Right kidney (tissue), 9 donors: Measurements from ENCODE around the gene GAL3ST3.
"Not testable (repeated sequence)": the region's sequence is repeated elsewhere in the genome, so short reads cannot be mapped to it uniquely, and the experiment has no call there.

ENCODE experiments used
- DNase-seq: peaks from one replicate; pipeline ENCODE4 v3.0.0-alpha.2; 2016
- long read RNA-seq, 8 donors: transcript quantifications; one replicate each; lab custom pipeline, GENCODE V29; 2026

GAL3ST3 gene, protein sequence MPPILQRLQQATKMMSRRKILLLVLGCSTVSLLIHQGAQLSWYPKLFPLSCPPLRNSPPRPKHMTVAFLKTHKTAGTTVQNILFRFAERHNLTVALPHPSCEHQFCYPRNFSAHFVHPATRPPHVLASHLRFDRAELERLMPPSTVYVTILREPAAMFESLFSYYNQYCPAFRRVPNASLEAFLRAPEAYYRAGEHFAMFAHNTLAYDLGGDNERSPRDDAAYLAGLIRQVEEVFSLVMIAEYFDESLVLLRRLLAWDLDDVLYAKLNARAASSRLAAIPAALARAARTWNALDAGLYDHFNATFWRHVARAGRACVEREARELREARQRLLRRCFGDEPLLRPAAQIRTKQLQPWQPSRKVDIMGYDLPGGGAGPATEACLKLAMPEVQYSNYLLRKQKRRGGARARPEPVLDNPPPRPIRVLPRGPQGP
- long read RNA-seq, donor 1, partial matches to known transcripts = 0 of 2 reads
- long read RNA-seq, donor 1, other reads (novel, unspliced or antisense) = 0 of 2 reads
- long read RNA-seq, donor 2, partial matches to known transcripts = 0 of 5 reads
- long read RNA-seq, donor 2, other reads (novel, unspliced or antisense) = 0 of 5 reads
- long read RNA-seq, donor 3, partial matches to known transcripts = 0 of 2 reads
- long read RNA-seq, donor 3, other reads (novel, unspliced or antisense) = 0 of 2 reads
- long read RNA-seq, donor 4, partial matches to known transcripts = 0 of 4 reads
- long read RNA-seq, donor 4, other reads (novel, unspliced or antisense) = 0 of 4 reads
- long read RNA-seq, donor 5, transcript GAL3ST3-201 (3 exons, 2,133 nt) = major isoform, 6 of 6 reads
- long read RNA-seq, donor 5, partial matches to known transcripts = 0 of 6 reads
- long read RNA-seq, donor 5, other reads (novel, unspliced or antisense) = 0 of 6 reads
- long read RNA-seq, donor 6, partial matches to known transcripts = 96 of 101 reads
- long read RNA-seq, donor 6, other reads (novel, unspliced or antisense) = 0 of 101 reads
- long read RNA-seq, donor 7, partial matches to known transcripts = 0 of 6 reads
- long read RNA-seq, donor 7, other reads (novel, unspliced or antisense) = 0 of 6 reads
- long read RNA-seq, donor 8, transcript GAL3ST3-201 (3 exons, 2,133 nt) = major isoform, 5 of 5 reads
- long read RNA-seq, donor 8, partial matches to known transcripts = 0 of 5 reads
- long read RNA-seq, donor 8, other reads (novel, unspliced or antisense) = 0 of 5 reads

DNA sequence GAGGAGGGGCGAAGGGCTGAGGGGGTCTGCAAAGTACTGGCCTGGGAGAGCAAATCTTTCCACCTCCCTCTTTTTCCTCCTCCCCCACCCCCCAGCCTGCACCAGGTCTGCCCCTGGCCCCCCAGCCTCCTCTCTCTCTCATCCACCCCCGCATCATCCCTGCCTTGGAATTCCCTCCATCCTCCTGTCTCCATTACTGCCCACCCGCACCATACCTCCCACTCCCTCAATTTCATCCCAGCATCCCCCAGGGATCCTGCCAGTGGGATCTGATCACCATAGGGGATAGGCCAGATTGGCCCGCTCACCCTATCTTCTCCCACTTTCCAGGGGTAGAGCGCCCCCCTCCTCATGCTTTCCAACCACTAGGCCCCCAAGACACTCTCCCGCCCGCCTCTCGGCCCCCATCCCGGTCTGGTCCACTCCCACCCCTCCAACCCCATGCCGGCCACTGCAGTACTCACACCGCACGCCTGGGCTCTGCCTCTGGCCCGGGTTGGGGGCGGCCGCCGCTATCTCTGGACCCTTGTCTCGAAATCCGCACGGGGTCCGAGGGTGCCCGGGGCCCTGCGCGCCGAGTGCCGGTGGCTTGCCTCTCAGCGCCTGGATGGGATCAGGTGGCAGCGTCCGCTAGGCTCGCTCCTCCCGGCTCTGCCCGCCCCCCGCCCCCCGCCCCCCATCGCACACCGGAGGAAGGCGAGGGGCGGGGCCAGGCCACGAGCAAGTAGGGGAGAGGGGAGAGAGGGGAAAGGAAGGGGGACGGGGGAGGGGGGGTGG lies at the start of gene GAL3ST3:
Gene GAL3ST3 (minus strand): TSS at position 615 of the 777 bp plus-strand sequence. CDS start 3,746 bp downstream, outside the sequence.
- DNase-seq = peak; percentile 35

DNA sequence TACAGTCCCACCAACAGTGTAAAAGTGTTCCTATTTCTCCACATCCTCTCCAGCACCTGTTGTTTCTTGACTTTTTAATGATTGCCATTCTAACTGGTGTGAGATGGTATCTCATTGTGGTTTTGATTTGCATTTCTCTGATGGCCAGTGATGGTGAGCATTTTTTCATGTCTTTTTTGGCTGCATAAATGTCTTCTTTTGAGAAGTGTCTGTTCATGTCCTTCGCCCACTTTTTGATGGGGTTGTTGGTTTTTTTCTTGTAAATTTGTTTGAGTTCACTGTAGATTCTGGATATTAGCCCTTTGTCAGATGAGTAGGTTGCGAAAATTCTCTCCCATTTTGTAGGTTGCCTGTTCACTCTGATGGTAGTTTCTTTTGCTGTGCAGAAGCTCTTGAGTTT lies 43.2 kb upstream of the GAL3ST3 start:
- not testable (repeated sequence) for DNase-seq

DNA sequence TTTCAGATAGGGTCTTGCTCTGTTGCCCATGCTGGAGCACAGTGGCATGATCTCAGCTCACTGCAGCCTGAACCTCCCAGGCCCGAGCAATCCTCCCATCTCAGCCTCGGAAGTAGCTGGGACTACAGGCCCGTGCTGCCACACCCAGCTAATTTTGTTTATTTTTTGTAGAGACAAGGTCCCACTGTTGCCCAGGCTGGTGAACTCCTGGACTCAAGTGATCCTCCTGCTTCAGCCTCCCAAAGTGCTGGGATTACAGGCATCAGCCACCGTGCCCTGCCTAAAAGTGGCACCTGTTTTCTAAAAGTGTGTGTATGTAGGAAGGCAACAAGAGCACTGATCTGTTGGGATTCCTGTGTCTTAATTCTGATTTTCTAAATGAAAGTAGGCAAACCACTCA lies 41.3 kb upstream of the GAL3ST3 start:
- DNase-seq = no peak

DNA sequence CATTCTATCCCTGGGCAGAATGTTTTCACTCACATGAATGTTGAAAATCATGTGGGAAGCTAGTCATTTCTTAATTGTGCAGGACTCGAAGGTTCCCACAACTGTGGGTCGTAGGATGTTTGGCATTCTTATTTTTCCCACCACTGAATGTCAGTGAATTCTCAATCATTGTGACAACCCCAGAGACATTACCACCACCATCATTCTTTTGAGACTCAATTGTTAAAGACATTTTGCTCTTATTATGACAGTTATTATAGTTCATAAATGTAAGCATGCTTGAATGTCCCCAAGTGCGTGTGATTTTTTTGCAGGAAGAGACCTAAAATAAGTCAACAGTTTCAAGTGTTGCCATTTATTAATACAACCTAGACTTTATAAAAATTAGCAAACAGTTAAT lies 40.1 kb upstream of the GAL3ST3 start:
- no peak for DNase-seq

DNA sequence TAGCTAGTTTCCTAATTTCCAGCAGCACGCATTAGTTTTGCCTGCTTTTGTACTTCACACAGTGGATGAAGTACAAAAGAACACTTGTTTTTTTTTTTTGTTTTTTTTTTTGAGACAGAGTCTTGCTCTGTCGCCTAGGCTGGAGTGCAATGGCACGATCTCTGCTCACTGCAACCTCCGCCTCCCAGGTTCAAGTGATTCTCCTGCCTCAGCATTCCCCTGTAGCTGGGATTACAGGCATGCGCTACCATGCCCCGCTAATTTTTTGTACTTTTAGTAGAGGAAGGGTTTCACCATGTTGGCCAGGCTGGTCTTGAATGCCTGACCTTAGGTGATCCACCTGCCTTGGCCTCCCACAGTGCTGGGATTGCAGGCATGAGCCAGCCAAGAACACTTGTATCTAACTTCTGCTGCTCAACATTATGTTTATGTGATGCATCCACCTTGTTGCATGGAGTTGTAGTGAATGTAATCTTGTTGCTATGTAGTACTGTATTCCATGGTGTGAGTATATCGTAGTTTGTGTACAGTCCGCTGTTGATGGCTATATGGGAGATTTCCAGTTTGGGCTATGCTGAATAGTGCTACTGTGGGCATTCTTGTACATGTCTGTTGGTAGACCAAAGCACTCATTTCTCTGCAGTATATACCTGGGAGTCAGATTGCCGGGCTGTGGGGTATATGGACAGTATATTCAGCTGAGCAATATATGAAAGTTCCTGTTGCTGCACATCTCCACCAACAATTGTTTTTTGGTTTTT lies 38.4 kb upstream of the GAL3ST3 start:
- no peak for DNase-seq

DNA sequence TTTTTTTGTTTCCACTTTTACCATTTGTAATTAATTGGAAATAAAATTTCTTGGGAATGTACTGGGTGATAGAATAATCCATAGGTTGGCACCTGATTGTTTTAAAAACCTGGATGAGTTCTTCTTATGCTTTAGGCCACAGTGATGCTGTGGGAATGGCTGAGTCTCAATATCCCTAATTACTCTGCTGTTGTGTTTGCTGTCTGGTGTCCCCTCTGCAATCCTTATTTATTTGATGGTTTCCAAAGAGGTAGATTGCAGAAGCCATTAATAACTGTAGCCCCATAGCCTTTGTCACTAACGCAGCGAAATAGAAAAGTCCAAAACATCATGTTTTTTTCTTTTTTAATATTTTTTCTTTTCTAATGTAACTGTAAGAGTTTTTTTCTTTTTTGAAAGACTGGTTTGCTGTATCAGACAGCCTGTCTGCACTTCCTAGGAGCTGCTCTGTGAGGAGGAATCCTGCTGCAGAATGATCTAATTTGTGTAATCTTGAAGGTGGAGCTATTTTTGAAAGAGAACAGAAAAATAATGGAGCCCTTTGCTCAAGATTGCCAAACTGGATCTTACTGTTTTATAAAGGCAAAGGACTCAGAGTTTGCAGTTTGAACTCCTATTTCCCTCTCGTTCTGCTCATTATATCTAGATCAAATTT lies 36.0 kb upstream of the GAL3ST3 start:
- no peak for DNase-seq

DNA sequence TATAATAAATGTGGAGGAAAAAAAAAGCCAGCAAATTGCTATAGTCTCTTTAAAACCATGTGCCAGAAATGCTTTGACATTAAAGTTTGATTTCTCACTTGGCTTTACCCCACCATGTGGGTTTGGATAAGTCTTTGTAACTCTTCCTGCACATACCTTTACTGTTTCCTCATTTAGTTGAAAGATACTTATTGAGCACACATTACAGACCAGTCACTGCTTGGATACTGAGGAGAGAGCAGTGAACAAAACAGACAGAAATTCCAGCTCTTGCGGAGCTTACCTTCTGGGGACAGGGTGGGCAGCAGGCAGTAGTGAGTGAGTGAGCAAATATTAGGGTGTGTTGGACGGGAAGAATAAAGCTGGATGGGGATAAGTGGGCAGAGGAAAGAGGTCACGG lies 34.8 kb upstream of the GAL3ST3 start:
- DNase-seq = no peak

DNA sequence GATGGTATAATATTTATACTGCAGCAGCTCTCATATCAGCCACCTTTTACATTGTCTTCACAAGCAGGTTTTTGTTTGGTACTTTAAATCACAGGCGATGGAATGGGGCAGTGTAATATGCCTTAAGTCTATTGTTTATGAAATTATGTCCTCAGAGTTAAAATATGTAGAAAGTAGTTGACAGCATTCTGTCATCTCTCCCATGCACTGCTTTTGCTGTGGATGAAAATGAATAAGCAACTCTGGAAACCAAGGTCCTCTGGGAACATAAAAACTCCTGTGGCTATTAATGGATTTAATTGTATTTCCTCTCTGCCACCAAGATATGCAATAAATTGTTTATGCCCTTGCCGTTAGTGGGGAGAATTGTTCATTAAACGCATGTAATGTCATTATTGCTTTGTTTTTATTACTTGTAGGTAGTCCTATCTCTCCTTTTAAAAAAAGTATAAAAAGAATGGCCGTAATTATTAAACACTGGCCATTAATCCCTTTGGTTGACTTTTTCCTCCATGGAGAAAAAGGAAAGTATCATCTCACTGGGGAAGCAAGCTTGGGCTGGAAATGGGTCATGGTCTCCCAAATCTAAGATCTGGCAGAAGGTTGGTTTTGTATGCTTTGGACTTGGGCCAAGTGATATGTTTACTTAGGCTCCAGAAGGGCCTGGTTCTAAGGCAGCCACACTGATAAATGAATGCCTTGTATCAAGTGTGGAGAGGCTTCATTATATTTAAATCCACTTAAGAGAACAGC lies 34.2 kb upstream of the GAL3ST3 start:
- no peak for DNase-seq

DNA sequence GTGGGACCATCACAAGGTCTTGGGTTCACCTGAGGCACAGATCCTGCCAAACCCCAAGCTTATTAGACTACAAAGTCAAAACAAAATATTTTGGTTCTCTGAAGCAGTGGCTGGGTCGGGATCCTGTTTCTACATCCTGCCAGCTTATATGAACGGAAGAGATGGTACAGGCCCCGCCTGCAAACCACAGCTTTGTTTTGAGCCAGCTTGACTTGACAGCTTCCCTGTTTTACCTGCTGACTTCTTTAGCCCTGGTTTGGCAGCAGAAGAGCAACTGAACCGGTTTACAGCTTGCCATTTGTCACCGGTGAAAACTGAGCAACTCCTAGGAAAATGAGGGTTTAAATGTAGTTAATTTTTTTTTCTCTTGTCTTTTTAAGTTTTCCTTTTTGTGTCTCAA lies 32.5 kb upstream of the GAL3ST3 start:
- no peak for DNase-seq

DNA sequence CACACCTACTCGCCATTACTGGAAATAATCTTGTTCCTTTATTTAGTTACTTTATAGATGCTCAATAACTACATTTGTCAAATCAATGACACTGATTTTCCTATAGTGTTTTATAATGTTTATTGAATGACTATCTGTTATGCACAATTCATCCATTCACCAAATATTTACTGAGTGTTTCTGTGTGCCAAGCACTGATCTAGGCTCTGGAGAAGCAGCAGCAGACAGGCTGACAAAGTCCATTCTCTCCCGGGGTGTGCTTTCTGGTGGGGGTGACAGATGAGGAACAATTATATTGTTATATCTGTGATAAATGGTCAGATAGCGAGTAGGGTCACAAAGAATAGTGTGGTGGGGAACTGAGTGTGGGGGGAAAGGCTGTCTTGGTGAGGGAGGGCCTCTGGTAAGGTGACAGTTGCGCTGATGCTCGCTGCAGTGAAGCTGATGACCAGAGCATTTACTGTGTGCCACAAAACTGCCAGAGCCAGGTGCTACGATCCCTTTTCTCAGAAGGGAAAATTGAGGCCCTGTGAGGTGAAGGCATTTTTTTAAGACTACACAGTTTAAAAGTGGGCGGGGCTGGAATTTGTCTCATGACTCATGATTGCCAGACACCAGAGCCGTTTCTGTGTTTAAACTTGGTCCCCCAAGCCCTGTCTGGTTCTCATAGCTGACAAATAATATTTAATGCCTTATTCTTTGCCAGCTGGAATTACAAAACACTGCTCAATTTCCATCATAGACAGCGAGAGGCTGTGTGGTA lies 31.3 kb upstream of the GAL3ST3 start:
- no peak for DNase-seq

DNA sequence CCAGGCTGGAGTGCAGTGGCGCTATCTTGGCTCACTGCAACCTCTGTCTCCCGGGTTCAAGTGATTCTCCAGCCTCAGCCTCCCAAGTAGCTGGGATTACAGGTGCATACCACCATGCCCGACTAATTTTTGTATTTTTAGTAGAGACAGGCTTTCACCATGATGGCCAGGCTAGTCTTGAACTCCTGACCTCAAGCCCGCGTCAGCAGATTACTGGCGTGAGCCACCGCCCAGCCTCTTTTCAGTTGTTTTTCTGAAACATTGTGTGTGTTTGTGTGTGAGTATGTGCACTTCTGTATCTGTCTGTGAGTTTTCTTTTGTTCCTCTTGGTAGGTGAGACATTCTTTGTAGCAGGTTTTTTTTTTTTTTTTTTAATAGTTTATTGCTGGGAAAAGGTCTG lies 30.0 kb upstream of the GAL3ST3 start:
- not testable (repeated sequence) for DNase-seq

DNA sequence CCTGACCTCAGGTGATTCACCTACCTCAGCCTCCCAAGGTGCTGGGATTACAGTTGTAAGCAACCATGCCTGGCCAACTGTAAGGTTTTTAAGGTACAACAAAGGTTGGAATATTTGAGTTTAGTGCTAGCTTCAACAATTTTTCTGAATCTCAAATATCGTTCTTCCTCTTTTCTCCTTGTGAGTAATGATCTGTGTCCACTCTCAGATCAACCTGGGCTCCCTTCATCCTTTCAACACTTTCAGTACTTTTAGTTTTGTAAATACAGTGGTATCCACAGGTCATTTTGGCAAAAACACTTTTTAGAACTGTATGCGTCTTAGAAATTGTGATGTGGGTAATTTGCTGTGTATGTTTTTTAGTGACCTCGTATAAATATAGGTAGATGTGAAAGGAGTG lies 29.0 kb upstream of the GAL3ST3 start:
- DNase-seq = no peak

DNA sequence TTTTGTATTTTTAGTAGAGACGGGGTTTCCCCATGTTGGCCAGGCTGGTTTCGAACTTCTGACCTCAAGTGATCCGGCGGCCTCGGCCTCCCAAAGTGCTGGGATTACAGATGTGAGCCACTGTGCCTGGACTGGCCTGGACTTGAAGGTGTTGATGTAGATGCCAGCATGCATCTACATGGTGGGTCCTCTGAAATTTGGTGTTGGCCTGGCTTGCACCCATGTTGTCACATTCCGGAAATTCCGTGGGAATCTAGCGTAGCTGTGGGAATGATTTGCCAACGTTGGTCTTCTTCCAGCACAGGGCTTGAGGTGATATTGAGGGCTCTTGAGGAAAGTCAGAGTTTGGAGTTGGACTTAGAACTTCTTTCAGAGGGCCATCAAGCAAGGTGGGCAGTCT lies 27.6 kb upstream of the GAL3ST3 start:
- no peak for DNase-seq

DNA sequence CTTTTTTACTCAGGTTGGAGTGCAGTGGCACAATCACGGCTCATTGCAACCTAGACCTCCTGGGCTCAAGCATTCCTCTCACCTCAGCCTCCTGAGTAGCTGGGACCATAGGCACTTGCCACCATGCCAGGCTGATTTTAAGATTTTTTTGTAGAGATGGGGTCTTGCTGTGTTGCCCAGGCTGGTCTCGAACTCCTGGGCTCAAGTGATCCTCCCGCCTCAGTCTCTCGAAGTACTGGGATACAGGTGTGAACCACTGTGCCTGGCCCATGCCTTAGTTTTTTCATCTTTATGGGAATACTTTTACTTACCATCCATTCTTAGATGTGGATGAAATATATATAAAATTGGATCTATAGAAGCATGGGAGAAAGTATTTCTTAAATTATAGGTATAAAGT lies 26.3 kb upstream of the GAL3ST3 start:
- no peak for DNase-seq

DNA sequence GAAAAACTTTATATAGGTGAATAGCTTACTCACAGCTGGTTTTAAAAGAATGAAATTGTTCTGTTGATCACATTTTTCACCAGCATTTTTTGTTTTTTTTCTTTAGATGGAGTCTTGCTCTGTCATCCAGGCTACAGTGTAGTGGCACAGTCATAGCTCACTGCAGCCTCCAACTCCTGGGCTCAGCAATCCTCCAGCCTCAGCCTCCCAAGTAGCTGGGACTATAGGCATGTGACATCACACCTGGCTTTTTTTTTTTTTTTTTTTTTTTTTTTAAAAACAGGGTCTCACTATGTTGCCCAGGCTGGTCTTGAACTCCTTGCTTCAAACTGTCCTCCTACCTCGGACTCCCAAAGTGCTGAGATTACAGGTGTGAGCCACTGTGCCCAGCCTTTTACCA lies 24.7 kb upstream of the GAL3ST3 start:
- DNase-seq = no peak

DNA sequence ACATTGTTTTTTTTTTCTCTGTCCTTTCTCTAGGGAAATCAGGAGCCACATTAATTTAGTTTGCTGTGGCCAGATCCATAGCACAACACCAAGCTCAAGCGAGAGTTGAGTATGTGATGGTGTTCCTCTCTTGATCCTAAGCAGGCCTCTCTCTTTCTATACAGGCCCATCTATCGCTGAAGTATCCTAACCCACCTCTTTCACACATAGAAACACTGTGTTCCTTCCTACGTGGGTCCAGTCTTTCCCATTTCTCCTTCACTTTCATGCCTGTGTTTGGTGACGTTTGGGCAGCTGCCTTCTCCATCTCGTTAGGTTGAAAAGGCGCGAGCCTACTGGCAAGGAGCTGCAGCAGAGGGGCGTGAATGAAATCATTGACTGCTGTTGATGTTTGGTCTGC lies 23.6 kb upstream of the GAL3ST3 start:
- no peak for DNase-seq

DNA sequence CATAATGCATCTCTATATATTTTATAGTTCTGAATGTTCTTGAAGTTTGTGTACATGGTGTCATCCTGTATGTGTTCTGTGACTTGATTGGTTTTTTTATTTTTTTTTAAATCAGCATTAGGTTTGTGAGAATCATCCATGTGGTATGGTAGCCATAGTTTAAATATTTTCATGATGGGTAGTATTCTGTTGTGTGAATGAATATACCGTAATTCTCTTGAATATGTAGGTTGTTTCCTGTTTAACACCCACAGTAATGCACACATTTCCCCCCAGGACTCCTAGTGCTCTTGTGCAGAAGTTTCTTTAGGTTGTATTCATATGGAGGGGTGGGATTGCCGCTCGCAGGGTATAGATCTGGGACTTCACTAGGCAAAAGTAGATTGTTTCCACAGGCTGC lies 23.1 kb upstream of the GAL3ST3 start:
- no peak for DNase-seq

DNA sequence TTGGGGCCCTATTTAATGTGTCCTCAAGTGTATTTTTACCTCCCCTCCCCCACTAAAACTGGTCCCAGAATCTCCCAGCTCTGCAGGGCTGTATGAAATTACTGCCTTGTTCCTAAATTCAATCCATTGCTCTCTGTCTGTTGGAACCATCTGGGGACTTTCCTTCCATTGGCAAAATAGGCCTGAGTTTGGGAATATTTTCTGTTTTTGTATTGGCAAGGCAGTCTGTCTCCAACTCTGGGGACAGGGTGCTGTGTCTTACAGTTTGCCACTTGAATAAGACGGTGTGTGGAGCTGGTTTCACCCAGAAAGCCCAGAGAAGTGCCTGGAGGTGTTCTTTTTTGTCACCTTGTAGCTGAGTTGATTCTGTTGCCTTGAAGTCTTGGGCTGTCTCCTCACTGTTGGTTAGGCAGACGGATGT lies 22.4 kb upstream of the GAL3ST3 start:
- DNase-seq = no peak
